GM12864 (cell line): ENCODE data around the gene ATP5F1D.
A peak's percentile ranks its signal among the peaks of the same experiment; 100 is the strongest.

Experiments
- DNase-seq: peaks from one replicate; pipeline ENCODE4 v3.0.0-alpha.2; 2011; ENCODE audit warnings: low read depth
- H3K4me3 ChIP-seq: 2 replicates; pipeline ENCODE4 v1.5.1; 2011; ENCODE audit warnings: mild to moderate bottlenecking, low read depth, low read length, control low read depth
- CTCF ChIP-seq: IDR thresholded peaks from 2 replicates; pipeline ENCODE4 v1.5.1; 2011; ENCODE audit warnings: low read depth, mild to moderate bottlenecking, moderate library complexity, low read length, control low read depth, inconsistent platforms; ENCODE audit errors: missing control alignments

The ATP5F1D gene

GRCh38 chr19:1259876-1260748 is 18.6 kb downstream of the ATP5F1D start:
- TF ChIP-seq CTCF = no peak
- peak overlapping the region; percentile 54 for H3K4me3 ChIP-seq
- DNase-seq = no peak

GRCh38 chr19:1260749-1261537 is 19.4 kb downstream of the ATP5F1D start:
- H3K4me3 ChIP-seq = peak overlapping the region; percentile 72
- no peak for TF ChIP-seq CTCF

GRCh38 chr19:1261538-1261797 is 19.9 kb downstream of the ATP5F1D start:
- TF ChIP-seq CTCF = peak; percentile 39
- peak overlapping the region; percentile 72 for H3K4me3 ChIP-seq
- DNase-seq = no peak

More at GRCh38 chr19:1260749-1261537, 19.4 kb downstream of the ATP5F1D start:
- DNase-seq = no peak

GRCh38 chr19:1261798-1262622 is 20.5 kb downstream of the ATP5F1D start:
- DNase-seq = no peak
- H3K4me3 ChIP-seq = peak overlapping the region; percentile 72
- TF ChIP-seq CTCF = no peak

- H3K4me3 ChIP-seq = peak overlapping the region; percentile 72
- no peak for TF ChIP-seq CTCF
- DNase-seq = no peak
Measured at GRCh38 chr19:1262623-1263123, 21.1 kb downstream of the ATP5F1D start.

GRCh38 chr19:1263188-1263587 is 21.6 kb downstream of the ATP5F1D start:
- TF ChIP-seq CTCF = no peak
- H3K4me3 ChIP-seq = peak overlapping the region; percentile 72
- no peak for DNase-seq
